Sigmoid colon (tissue), 7 donors: ENCODE data around the gene KIAA0232. TPM values are rescaled to one million over a fixed set of nuclear protein-coding genes. Genes with fewer than 3 reads are reported as not detected.
"Not testable (repeated sequence)": the region's sequence is repeated elsewhere in the genome, so short reads cannot be mapped to it uniquely, and the experiment has no call there.

ENCODE experiments used
- DNase-seq: peaks from one replicate; pipeline ENCODE4 v3.0.0-alpha.2; 2019
- H3K27ac ChIP-seq, 4 donors: fragments of 200-600 bp; sonication (generic); one replicate each; pipeline ENCODE4 v1.5.1; 2016 to 2019; ENCODE audit warnings: mild to moderate bottlenecking in 1 of 4
- H3K27me3 ChIP-seq, 3 donors: fragments of 200-600 bp; sonication (generic); one replicate each; pipeline ENCODE4 v1.5.1; 2019; ENCODE audit warnings: mild to moderate bottlenecking in 1 of 3
- H3K36me3 ChIP-seq, 4 donors: fragments of 200-600 bp; sonication (generic); one replicate each; pipeline ENCODE4 v1.5.1; 2016 to 2019
- H3K4me1 ChIP-seq, 4 donors: fragments of 200-600 bp; sonication (generic); one replicate each; pipeline ENCODE4 v1.5.1; 2017 to 2019
- H3K4me3 ChIP-seq, 4 donors: fragments of 200-600 bp; sonication (generic); one replicate each; pipeline ENCODE4 v1.5.1; 2017 to 2019; ENCODE audit warnings: mild to moderate bottlenecking in 2 of 4, moderate library complexity in 1 of 4
- H3K9me3 ChIP-seq, 4 donors: fragments of 200-600 bp in 3 of 4; sonication (generic) in 3 of 4; one replicate each; pipeline versions ENCODE4 v1.5.1 to v1.6.1; 2013 to 2019
- EP300 ChIP-seq, 4 donors: sonication (generic); formaldehyde crosslinking; IDR thresholded peaks; one replicate each; pipeline ENCODE4 v1.6.1; 2017; ENCODE audit warnings: antibody characterized with exemption in 4 of 4
- POLR2A ChIP-seq, 2 donors: fragments of 450-650 bp; IDR thresholded peaks; one replicate each; pipeline ENCODE4 v1.6.1; 2016; ENCODE audit warnings: antibody characterized with exemption in 2 of 2, mild to moderate bottlenecking in 2 of 2, moderate library complexity in 2 of 2
- POLR2AphosphoS5 ChIP-seq, 4 donors: sonication (generic); formaldehyde crosslinking; IDR thresholded peaks; one replicate each; pipeline ENCODE4 v1.6.1; 2017; ENCODE audit warnings: antibody characterized with exemption in 4 of 4
- WGBS, 2 donors: extraction: QIAGEN DNeasy Blood & Tissue Kit; methylation state at CpG; one replicate each; pipeline ENCODE4 v1.1.7; 2013; 5-methylcytosine and 5-hydroxymethylcytosine counted together
- intact Hi-C: fragments of 100-400 bp; cut with DNase I; formaldehyde crosslinking; loops from one replicate; pipeline ENCODE4 v1.15.1; 2023
- polyA plus RNA-seq, 3 donors: library from polyadenylated mRNA; stranded (reverse); fragments of 200-250 nt; gene quantifications; one replicate each; pipeline ENCODE4 v1.2.3, GENCODE V29; 2013
- total RNA-seq, 4 donors: library from RNA; depleted of rRNA; stranded (reverse); fragments of >200 nt; gene quantifications; one replicate each; pipeline ENCODE4 v1.1.0, GENCODE V29; 2016
- TF ChIP-seq, protein P1 (sequence below), 4 experiments: fragments of 450-650 bp in 3 of 4; fragments of 200-600 bp in 1 of 4; IDR thresholded peaks; one replicate each; pipeline ENCODE4 v1.5.1; 2016 to 2019; ENCODE audit warnings: antibody characterized with exemption in 4 of 4, mild to moderate bottlenecking in 3 of 4, moderate library complexity in 2 of 4
- donor health status: healthy with polysubstance abuse.
- donor health status: Bipolar disorder and iron deficiency.
- donor health status: healthy.

The KIAA0232 gene
- total and polyA plus RNA-seq, 7 donors = 7.8 to 67.9 (median 23.8) TPM

DNA sequence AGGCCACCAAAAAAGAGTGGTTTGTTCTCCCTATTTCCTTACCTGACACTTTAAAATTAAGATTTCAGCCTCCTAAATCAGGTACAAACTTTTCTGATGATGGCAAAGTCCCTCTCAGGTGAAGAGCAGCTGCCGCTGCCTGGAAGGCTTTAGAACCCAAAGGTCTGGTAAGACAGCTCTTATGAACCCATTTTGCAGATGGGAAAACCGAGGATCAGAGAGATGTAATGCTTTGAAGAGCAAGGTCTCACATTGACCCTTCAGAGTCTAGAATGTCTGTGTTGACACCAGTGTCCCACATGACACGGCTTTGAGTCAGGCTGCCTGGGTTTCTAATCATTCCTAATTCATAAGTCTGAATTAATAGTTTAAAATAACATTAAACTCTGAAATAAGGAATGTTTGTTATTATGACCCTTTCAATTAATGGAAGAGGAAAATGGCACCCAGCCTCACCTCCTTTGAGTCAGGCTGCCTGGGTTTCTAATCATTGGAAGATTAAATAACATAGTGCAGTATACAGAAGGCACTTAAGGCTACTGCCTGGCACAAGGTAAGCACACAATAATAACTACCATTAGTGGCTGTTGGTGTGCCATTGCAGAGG lies 27.9 kb upstream of the KIAA0232 start:
- Histone ChIP-seq H3K9me3 (no peaks in the 10 kb centered on the region), H3K27me3 (no peaks in the 10 kb centered on the region), H3K4me1 (no peaks in the 10 kb centered on the region), H3K27ac (no peak overlapping the region), H3K4me3 (no peak overlapping the region), H3K36me3 (no peaks in the 10 kb centered on the region)
- intact Hi-C loops = no loop called here
- 94% methylated on average over 3 of the region's 3 CpGs for WGBS, 2 donors
- TF ChIP-seq, protein P1, sequence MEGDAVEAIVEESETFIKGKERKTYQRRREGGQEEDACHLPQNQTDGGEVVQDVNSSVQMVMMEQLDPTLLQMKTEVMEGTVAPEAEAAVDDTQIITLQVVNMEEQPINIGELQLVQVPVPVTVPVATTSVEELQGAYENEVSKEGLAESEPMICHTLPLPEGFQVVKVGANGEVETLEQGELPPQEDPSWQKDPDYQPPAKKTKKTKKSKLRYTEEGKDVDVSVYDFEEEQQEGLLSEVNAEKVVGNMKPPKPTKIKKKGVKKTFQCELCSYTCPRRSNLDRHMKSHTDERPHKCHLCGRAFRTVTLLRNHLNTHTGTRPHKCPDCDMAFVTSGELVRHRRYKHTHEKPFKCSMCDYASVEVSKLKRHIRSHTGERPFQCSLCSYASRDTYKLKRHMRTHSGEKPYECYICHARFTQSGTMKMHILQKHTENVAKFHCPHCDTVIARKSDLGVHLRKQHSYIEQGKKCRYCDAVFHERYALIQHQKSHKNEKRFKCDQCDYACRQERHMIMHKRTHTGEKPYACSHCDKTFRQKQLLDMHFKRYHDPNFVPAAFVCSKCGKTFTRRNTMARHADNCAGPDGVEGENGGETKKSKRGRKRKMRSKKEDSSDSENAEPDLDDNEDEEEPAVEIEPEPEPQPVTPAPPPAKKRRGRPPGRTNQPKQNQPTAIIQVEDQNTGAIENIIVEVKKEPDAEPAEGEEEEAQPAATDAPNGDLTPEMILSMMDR (IDR thresholded peaks at IDR 0.05) = no peak
- no peak for DNase-seq

DNA sequence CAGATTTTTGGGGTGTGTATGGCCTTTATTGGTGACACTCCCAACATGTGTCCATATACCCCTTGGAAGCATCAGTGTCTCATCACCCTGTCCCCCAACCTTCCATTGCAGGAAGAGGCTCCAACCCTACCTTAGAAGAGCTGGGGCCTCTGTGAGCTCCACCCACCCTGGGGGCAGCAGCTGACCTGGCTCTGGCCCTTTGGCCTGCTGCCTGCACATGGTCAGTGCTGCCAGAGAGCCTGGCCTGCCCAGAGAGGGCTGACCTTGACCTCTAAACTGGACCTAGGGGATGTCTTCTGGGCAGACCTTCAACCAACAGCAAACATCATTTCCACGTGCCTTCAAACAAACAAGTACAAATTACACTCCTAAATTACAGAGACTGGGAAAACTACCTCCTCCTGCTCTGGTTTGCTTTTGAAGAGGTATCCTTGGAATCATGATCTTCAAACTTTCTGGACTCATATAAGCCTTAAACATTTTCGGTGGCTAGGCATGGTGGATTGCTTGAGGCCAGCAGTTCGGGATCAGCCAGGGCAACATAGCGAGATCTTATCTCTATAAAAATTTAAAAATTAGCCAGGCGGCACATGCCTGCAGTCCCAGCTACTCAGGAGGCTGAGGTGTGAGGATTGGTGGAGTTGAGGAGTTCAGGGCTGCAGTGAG lies 27.3 kb upstream of the KIAA0232 start:
- Histone ChIP-seq H3K27me3 (no peaks in the 10 kb centered on the region), H3K4me1 (no peaks in the 10 kb centered on the region), H3K36me3 (no peaks in the 10 kb centered on the region), H3K9me3 (no peaks in the 10 kb centered on the region), H3K27ac (no peak overlapping the region), H3K4me3 (no peak overlapping the region)
- no peak for TF ChIP-seq POLR2AphosphoS5 (IDR thresholded peaks at IDR 0.05)
- no peak for TF ChIP-seq EP300 (IDR thresholded peaks at IDR 0.05)
- TF ChIP-seq, protein P1 (IDR thresholded peaks at IDR 0.05) = no peak
- TF ChIP-seq POLR2A (IDR thresholded peaks at IDR 0.05) = no peak
- WGBS, 2 donors = 62 to 84% methylated on average over 5 of the region's 5 CpGs
- intact Hi-C loops = no loop called here
- no peak for DNase-seq

DNA sequence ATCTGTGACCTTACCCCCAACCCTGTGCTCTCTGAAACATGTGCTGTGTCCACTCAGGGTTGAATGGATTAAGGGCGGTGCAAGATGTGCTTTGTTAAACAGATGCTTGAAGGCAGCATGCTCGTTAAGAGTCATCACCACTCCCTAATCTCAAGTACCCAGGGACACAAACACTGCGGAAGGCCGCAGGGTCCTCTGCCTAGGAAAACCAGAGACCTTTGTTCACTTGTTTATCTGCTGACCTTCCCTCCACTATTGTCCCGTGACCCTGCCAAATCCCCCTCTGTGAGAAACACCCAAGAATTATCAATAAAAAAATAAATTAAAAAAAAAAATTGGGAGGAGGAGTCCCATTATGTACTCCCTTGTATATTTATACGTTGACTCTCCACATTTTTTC lies 26.2 kb upstream of the KIAA0232 start:
- intact Hi-C loops, H3K9me3 ChIP-seq, H3K36me3 ChIP-seq, H3K27me3 ChIP-seq, DNase-seq, H3K4me3 ChIP-seq, H3K4me1 ChIP-seq, H3K27ac ChIP-seq: not testable (repeated sequence)
- 66 to 73% methylated on average over 2 of the region's 6 CpGs for WGBS, 2 donors

DNA sequence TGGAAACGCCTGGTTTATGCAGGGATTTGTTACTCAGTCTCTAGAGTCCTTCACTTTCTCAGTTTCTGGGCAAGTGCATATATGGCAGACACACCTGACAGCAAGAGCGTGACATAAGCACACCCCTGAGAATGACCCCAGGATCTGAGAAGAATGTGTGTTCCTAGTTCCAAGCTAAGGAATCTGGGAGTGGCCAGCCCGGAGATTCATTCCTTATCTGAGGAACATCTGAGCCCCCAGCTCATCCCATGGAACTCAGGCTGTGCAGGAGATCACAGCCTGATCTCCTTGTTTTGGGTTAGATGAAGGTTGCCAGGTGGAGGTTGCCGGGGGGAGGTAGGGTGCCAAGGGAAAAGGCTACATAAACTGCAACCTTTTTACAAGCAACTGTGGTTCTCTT lies 23.8 kb upstream of the KIAA0232 start:
- Histone ChIP-seq H3K27me3 (peaks cover 0 to 4% (median 0%) of the 10 kb centered on the region in 3 donors), H3K27ac (no peak overlapping the region), H3K4me3 (no peak overlapping the region), H3K4me1 (no peaks in the 10 kb centered on the region), H3K36me3 (no peaks in the 10 kb centered on the region), H3K9me3 (no peaks in the 10 kb centered on the region)
- WGBS, 2 donors = 78 to 84% methylated on average over 4 of the region's 4 CpGs
- TF ChIP-seq, protein P1 (IDR thresholded peaks at IDR 0.05) = no peak
- TF ChIP-seq EP300 (IDR thresholded peaks at IDR 0.05) (no peak), POLR2AphosphoS5 (IDR thresholded peaks at IDR 0.05) (no peak), POLR2A (IDR thresholded peaks at IDR 0.05) (no peak)
- intact Hi-C loops = no loop called here
- DNase-seq = no peak

DNA sequence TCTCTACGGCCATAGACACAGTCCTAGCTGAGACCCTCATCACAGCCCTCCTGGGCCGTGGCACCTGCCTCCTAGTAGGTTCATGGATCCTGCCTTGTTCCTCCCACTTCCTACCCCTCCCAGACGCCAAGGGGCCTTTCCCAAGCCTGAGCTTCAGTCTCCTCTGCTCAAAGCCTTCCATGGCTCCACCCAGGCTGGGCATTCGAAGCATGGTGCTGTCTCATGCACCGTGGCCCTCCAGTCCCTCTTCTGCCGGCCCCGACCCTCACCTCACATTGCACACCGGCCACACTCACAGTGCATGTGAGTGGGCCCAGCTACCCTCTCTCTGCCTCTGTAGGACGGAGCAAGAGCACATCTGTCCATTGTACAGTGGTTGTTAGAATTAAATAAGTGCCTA lies 21.7 kb upstream of the KIAA0232 start:
- H3K36me3 ChIP-seq = no peaks in the 10 kb centered on the region
- no peak for DNase-seq
- no peak overlapping the region for H3K4me3 ChIP-seq
- 93% methylated on average over 9 of the region's 9 CpGs for WGBS, 2 donors
- no peak overlapping the region for H3K27ac ChIP-seq
- intact Hi-C loops = no loop called here
- no peaks in the 10 kb centered on the region for H3K9me3 ChIP-seq
- TF ChIP-seq EP300 (IDR thresholded peaks at IDR 0.05) = no peak
- H3K27me3 ChIP-seq = peaks cover 0 to 4% (median 0%) of the 10 kb centered on the region in 3 donors
- no peaks in the 10 kb centered on the region for H3K4me1 ChIP-seq
